ENCODE results near the gene TREH.

- no peak for TF ChIP-seq CTCF (IDR thresholded peaks at IDR 0.05)
- no peak for TF ChIP-seq POLR2A (IDR thresholded peaks at IDR 0.05)
These were observed 69.2 kb downstream of the TREH start for GRCh38 chr11:118610225-118610772.

Data from prostate gland (tissue), 2 donors.